Activated naive CD8-positive, alpha-beta T cell treated with anti-CD3 and anti-CD28 coated beads, Interleukin-2, amount 50 U/mL, for 16 hours (primary cell): ENCODE measurements around the gene C19orf85.
"Not testable (repeated sequence)": the region's sequence is repeated elsewhere in the genome, so short reads cannot be mapped to it uniquely, and the experiment has no call there.

Source experiments
- DNase-seq: peaks from one replicate; pipeline ENCODE4 v3.0.0-alpha.2; 2020; ENCODE audit warnings: low read depth, low spot score

C19orf85 gene

GRCh38 chr19:55440411-55441105 lies 24.0 kb downstream of the C19orf85 start:
- no peak for DNase-seq

- no peak for DNase-seq
These were observed 25.5 kb downstream of the C19orf85 start for GRCh38 chr19:55439052-55439451.

GRCh38 chr19:55437410-55437809 lies 27.1 kb downstream of the C19orf85 start:
- DNase-seq = no peak

GRCh38 chr19:55436847-55437246 lies 27.7 kb downstream of the C19orf85 start:
- DNase-seq = no peak

GRCh38 chr19:55435020-55435419 lies 29.5 kb downstream of the C19orf85 start:
- DNase-seq = no peak

- DNase-seq = no peak
These were observed 30.1 kb downstream of the C19orf85 start for GRCh38 chr19:55434356-55434919.

GRCh38 chr19:55433292-55433691 lies 31.3 kb downstream of the C19orf85 start:
- DNase-seq = no peak

- no peak for DNase-seq
These were observed 32.2 kb downstream of the C19orf85 start for GRCh38 chr19:55432241-55432959.

GRCh38 chr19:55431183-55431582 lies 33.4 kb downstream of the C19orf85 start:
- no peak for DNase-seq

GRCh38 chr19:55426042-55426441 lies 38.5 kb downstream of the C19orf85 start:
- no peak for DNase-seq

GRCh38 chr19:55424518-55424917 lies 40.0 kb downstream of the C19orf85 start:
- DNase-seq = no peak

- DNase-seq = no peak
These were observed 41.1 kb downstream of the C19orf85 start for GRCh38 chr19:55423225-55424005.

GRCh38 chr19:55421281-55421680 lies 43.3 kb downstream of the C19orf85 start:
- DNase-seq = not testable (repeated sequence)

- no peak for DNase-seq
These were observed 44.8 kb downstream of the C19orf85 start for GRCh38 chr19:55419624-55420236.

GRCh38 chr19:55419103-55419502 lies 45.4 kb downstream of the C19orf85 start:
- no peak for DNase-seq

GRCh38 chr19:55418185-55418584 lies 46.4 kb downstream of the C19orf85 start:
- DNase-seq = peak; percentile 16
